GM12878 (cell line): ENCODE results near the gene STX8. TPM values are rescaled to one million over a fixed set of nuclear protein-coding genes. Genes with fewer than 3 reads are reported as not detected.

Experiments
- ATAC-seq: fragments of 200-7000 bp; cut with Tn5 transposase; 3 replicates; pipeline ENCODE4 v1.9.1; 2020; ENCODE audit warnings: mild to moderate bottlenecking, moderate library complexity
- BruUV-seq: library from RNA; stranded (reverse); fragments of 400-500 nt; replicated peaks from 2 replicates; lab custom pipeline; 2021; lab: Mats Ljungman, UMichigan
- CTCF ChIA-PET: fragments of 300-600 bp; sonication (Branson Sonifier 250); formaldehyde crosslinking; extraction: SDS; loops from one replicate; lab custom pipeline; 2021; ENCODE audit warnings: inconsistent platforms; lab: Yijun Ruan, JAX
- POLR2A ChIA-PET: fragments of 350-600 bp; formaldehyde crosslinking; extraction: SDS; loops from one replicate; lab custom pipeline; 2021; ENCODE audit warnings: inconsistent platforms; lab: Charles Lee
- RAD21 ChIA-PET: fragments of 300-600 bp; sonication (Branson Sonifier 250); formaldehyde crosslinking; loops from one replicate; lab custom pipeline; 2023; ENCODE audit warnings: antibody characterized with exemption; ENCODE audit not compliant: unreplicated experiment; lab: Charles Lee
- SMC1A ChIA-PET: fragments of 300-600 bp; sonication (Branson Sonifier 250); formaldehyde crosslinking; loops from one replicate; lab custom pipeline; 2023; ENCODE audit not compliant: unreplicated experiment, uncharacterized antibody; lab: Charles Lee
- DNase-seq: peaks from one replicate; pipeline ENCODE4 v3.0.0-alpha.2; 2011; ENCODE audit warnings: low read depth, low spot score
- FAIRE-seq: peaks from 3 replicates; lab custom pipeline; 2011; peaks lifted over from hg19 to GRCh38; lab: Jason Lieb, UNC
- H2AFZ ChIP-seq: 2 replicates; pipeline ENCODE4 v1.6.0; 2011; ENCODE audit warnings: low read depth, low read length, control low read depth; ENCODE audit not compliant: control insufficient read depth
- H3K27ac ChIP-seq: 2 replicates; pipeline ENCODE4 v1.5.1; 2011; ENCODE audit warnings: control low read depth; ENCODE audit not compliant: control insufficient read depth, insufficient read depth
- H3K27me3 ChIP-seq, 2 experiments: replicated peaks in 1 of 2; 2 replicates each; pipeline versions ENCODE4 v1.6.0 to v1.6.1; 2011; ENCODE audit warnings: low read length in 1 of 2; ENCODE audit not compliant: control insufficient read depth in 2 of 2, insufficient read depth in 2 of 2
- H3K36me3 ChIP-seq, 2 experiments: 2 replicates each; pipeline ENCODE4 v1.5.1; 2011; ENCODE audit warnings: low read length in 1 of 2; ENCODE audit not compliant: control insufficient read depth in 2 of 2, insufficient read depth in 2 of 2
- H3K4me1 ChIP-seq: 2 replicates; pipeline ENCODE4 v1.6.1; 2011; ENCODE audit warnings: mild to moderate bottlenecking, low read length, moderate library complexity, mixed read lengths; ENCODE audit not compliant: control insufficient read depth, insufficient read depth
- H3K4me2 ChIP-seq: 2 replicates; pipeline ENCODE4 v1.6.0; 2011; ENCODE audit warnings: control low read depth; ENCODE audit not compliant: control insufficient read depth, insufficient read depth
- H3K4me3 ChIP-seq: fragments of 200-600 bp; sonication (generic); 2 replicates; pipeline ENCODE4 v1.5.1; 2016
- H3K79me2 ChIP-seq: 2 replicates; pipeline ENCODE4 v1.6.0; 2011; ENCODE audit warnings: low read length; ENCODE audit not compliant: control insufficient read depth, insufficient read depth
- H3K9ac ChIP-seq: 2 replicates; pipeline ENCODE4 v1.8.0; 2011; ENCODE audit warnings: low read length, control low read depth, mixed read lengths; ENCODE audit not compliant: control insufficient read depth, insufficient read depth
- H3K9me3 ChIP-seq: replicated peaks from 3 replicates; pipeline ENCODE4 v1.5.1; 2011; ENCODE audit warnings: mild to moderate bottlenecking, low read length; ENCODE audit not compliant: control insufficient read depth, insufficient read depth
- H4K20me1 ChIP-seq: 2 replicates; pipeline ENCODE4 v1.6.0; 2011; ENCODE audit not compliant: control insufficient read depth, insufficient read depth
- BHLHE40 ChIP-seq, 2 experiments: fragments of 450-650 bp in 1 of 2; IDR thresholded peaks; 2 replicates each; pipeline ENCODE4 v1.6.1; 2011 to 2017; ENCODE audit warnings: low read depth in 2 of 2, borderline replicate concordance in 1 of 2, improper control_type of control experiment in 1 of 2, low read length in 1 of 2, mild to moderate bottlenecking in 1 of 2
- CEBPB ChIP-seq, 2 experiments: fragments of 150-350 bp in 1 of 2; IDR thresholded peaks; 2 replicates each; pipeline ENCODE4 v1.6.1; 2012 to 2014; ENCODE audit warnings: low read depth in 2 of 2, low read length in 2 of 2, borderline replicate concordance in 1 of 2, inconsistent platforms in 1 of 2
- CHD2 ChIP-seq: IDR thresholded peaks from 2 replicates; pipeline ENCODE4 v1.6.1; 2011; ENCODE audit warnings: low read depth, low read length, improper control_type of control experiment, borderline replicate concordance
- EP300 ChIP-seq, 2 experiments: fragments of 150-350 bp in 1 of 2; IDR thresholded peaks; 2 replicates each; pipeline ENCODE4 v1.6.1; 2011 to 2012; ENCODE audit warnings: low read depth in 2 of 2, low read length in 2 of 2, borderline replicate concordance in 1 of 2, improper control_type of control experiment in 1 of 2, inconsistent platforms in 1 of 2; ENCODE audit not compliant: control insufficient read depth in 1 of 2
- FOXM1 ChIP-seq: IDR thresholded peaks from 2 replicates; pipeline ENCODE4 v1.6.1; 2012; ENCODE audit warnings: low read depth, mild to moderate bottlenecking, inconsistent platforms, low read length, moderate library complexity
- KLF5 ChIP-seq: fragments of 450-650 bp; IDR thresholded peaks from 2 replicates; pipeline ENCODE4 v1.6.1; 2014; ENCODE audit warnings: mild to moderate bottlenecking; ENCODE audit not compliant: partially characterized antibody
- SIN3A ChIP-seq: IDR thresholded peaks from 2 replicates; pipeline ENCODE4 v1.6.1; 2012; ENCODE audit warnings: low read depth, low read length, improper control_type of control experiment
- SMARCA5 ChIP-seq: fragments of 450-650 bp; IDR thresholded peaks from 2 replicates; pipeline ENCODE4 v1.6.1; 2017; ENCODE audit warnings: mild to moderate bottlenecking
- SRF ChIP-seq, 2 experiments: IDR thresholded peaks; 2 replicates each; pipeline ENCODE4 v1.6.1; 2011; ENCODE audit warnings: low read depth in 2 of 2, low read length in 2 of 2, mild to moderate bottlenecking in 1 of 2, moderate library complexity in 1 of 2
- ZZZ3 ChIP-seq: IDR thresholded peaks from 2 replicates; pipeline ENCODE4 v1.6.1; 2011; ENCODE audit warnings: low read depth; ENCODE audit not compliant: control insufficient read depth, insufficient read length
- WGBS: methylation state at CpG from one replicate; pipeline ENCODE4 v1.1.6; 2016; ENCODE audit warnings: low lambda C conversion rate; ENCODE audit not compliant: insufficient replicate concordance, insufficient coverage; ENCODE audit errors: missing lambda C conversion rate; 5-methylcytosine and 5-hydroxymethylcytosine counted together
- in situ Hi-C: fragments of 300-500 bp; cut with MboI; formaldehyde crosslinking; loops from 9 replicates; pipeline ENCODE4 v1.14.3; 2018; ENCODE audit warnings: mixed read lengths
- intact Hi-C: fragments of 100-400 bp; cut with micrococcal nuclease; formaldehyde crosslinking; loops from one replicate; pipeline ENCODE4 v1.14.2; 2022; ENCODE audit not compliant: unreplicated experiment
- polyA plus RNA-seq, 11 experiments: library from polyadenylated mRNA; depleted of rRNA in 4 of 11; unstranded in 6 of 11; stranded (reverse) in 5 of 11; fragments of >200 nt; fragmentation: Nextera tagmentation in 4 of 11; fragmentation: Illumina TruSeq in 1 of 11; extraction: Ambion mirVana in 4 of 11; extraction: Trizol in 1 of 11; gene quantifications; 1 replicate in 1 of 11; 2 replicates in 10 of 11; pipeline versions ENCODE4 v1.2.1 to v1.2.3, GENCODE V29; 2011 to 2016; ENCODE audit warnings: inconsistent platforms in 2 of 11, missing spikeins in 2 of 11, low read depth in 1 of 11
- total RNA-seq, 4 experiments: library from RNA; depleted of rRNA in 3 of 4; stranded (reverse); fragments of >200 nt in 3 of 4; fragmentation: Illumina TruSeq in 1 of 4; extraction: Trizol in 1 of 4; gene quantifications; 2 replicates each; pipeline versions ENCODE4 v1.2.1 to v1.2.3, GENCODE V29; 2013 to 2021
- TF ChIP-seq, protein P1 (sequence below): fragments of 450-650 bp; IDR thresholded peaks from 2 replicates; pipeline ENCODE4 v1.6.1; 2016; ENCODE audit warnings: mild to moderate bottlenecking
- TF ChIP-seq, protein P2 (sequence below): fragments of 450-650 bp; IDR thresholded peaks from 2 replicates; pipeline ENCODE4 v1.6.1; 2017; ENCODE audit warnings: mild to moderate bottlenecking, low read depth, inconsistent platforms; ENCODE audit not compliant: poor library complexity, severe bottlenecking

The STX8 gene
- total and polyA plus RNA-seq, 10 of the 15 experiments (the other 5 are each of a cell fraction or from before 2014, with no cell fraction given): 47.9 to 151 (median 72.9) TPM

DNA sequence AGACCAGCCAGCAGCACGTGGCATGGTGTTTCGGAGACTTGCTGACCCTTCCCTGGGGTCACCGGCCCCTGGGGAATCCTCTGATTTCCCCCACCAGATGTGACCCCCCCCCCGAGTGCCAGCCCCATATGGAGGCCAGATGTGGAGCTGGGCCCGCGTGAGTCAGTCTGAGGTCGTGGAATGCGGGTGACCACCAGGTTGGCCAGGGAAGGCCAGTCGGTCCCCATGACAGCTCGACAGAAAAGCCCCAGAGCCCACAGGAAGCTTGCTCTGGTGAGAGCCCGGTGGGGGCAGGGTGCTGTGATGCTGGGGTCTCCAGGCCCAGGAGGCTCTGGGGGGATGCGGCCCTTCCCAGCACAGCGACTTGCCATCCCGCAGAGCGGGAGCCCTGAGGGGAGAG, 345.3 kb downstream of the STX8 start:
- BruUV-seq: no TSS peak
- TF ChIP-seq FOXM1 (no peak), SIN3A (no peak), ZZZ3 (no peak)
- TF ChIP-seq, all 136 proteins: peak for 0
- Histone ChIP-seq H3K9ac (no peak overlapping the region), H3K36me3 (no peaks in the 10 kb centered on the region), H4K20me1 (0 out of 2 replicates have a peak, but pooled peaks cover 2% of the 10 kb centered on the region), H3K4me1 (peaks cover 4% of the 10 kb centered on the region; the same call in 1 of the 2 replicates), H3K27me3 (peaks cover 0 to 6% of the 10 kb centered on the region in 2 experiments; a peak in 1 of 4 replicates), H2AFZ (no peak overlapping the region), H3K4me3 (no peak overlapping the region), H3K79me2 (no peaks in the 10 kb centered on the region), H3K4me2 (no peak overlapping the region), H3K27ac (no peak overlapping the region), H3K9me3 (no peaks in the 10 kb centered on the region; the same call in 2 of the 3 replicates)
- no peak for FAIRE-seq
- ATAC-seq: no peak
- SMC1A ChIA-PET: no interaction called here
- 27% methylated on average over 8 of the region's 15 CpGs for WGBS
- RAD21 ChIA-PET: interaction anchor here (0.7 to 1.6 kb wide), 2 partner anchors 12 to 40 kb away, joined by 3 to 5 read pairs; no protein-coding TSS in a partner anchor
- intact Hi-C loops (no loop called here), in situ Hi-C loops (no loop called here)
- POLR2A ChIA-PET: no interaction called here
- DNase-seq: no peak
- CTCF ChIA-PET: no interaction called here

DNA sequence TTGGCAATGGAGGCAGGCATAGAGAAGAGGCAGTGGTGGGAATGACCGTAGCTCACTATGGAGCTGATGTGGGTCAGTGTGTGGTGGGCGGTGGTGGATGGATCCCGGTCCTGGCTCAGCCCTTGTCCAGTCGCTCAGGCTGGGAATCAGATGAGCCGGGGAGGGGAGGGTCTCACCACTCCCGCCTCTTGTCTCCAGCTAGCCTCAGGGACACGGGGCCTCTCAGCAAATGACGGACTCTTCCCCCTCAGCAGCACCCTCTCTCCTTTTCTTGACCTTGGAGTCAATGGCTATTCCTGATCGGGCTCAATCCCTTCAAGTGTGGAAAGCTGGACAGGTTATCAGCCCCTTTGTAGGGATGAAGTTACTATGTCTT, 345.8 kb downstream of the STX8 start:
- ChIA-PET RAD21 (no interaction called here), SMC1A (no interaction called here), POLR2A (interaction anchor here (0.5 kb wide), 1 partner anchor 216 kb away, joined by 3 read pairs; no protein-coding TSS in a partner anchor), CTCF (no interaction called here)
- Histone ChIP-seq H3K36me3 (no peaks in the 10 kb centered on the region), H3K9ac (no peak overlapping the region), H3K27ac (no peak overlapping the region), H3K4me1 (peaks cover 4% of the 10 kb centered on the region; the same call in 1 of the 2 replicates), H2AFZ (no peak overlapping the region), H3K9me3 (no peaks in the 10 kb centered on the region; the same call in 2 of the 3 replicates), H3K4me3 (no peak overlapping the region), H3K79me2 (no peaks in the 10 kb centered on the region), H4K20me1 (0 out of 2 replicates have a peak, but pooled peaks cover 2% of the 10 kb centered on the region), H3K4me2 (no peak overlapping the region), H3K27me3 (peaks cover 0 to 6% of the 10 kb centered on the region in 2 experiments; a peak in 1 of 4 replicates)
- DNase-seq: no peak
- WGBS: 16% methylated on average over 9 of the region's 9 CpGs
- no peak for ATAC-seq
- intact Hi-C loops (no loop called here), in situ Hi-C loops (no loop called here)
- no TSS peak for BruUV-seq
- FAIRE-seq: no peak
- TF ChIP-seq SRF (IDR thresholded peaks at IDR 0.05; ENCODE audit: low read depth in 2 of 2, low read length in 2 of 2): no peak
- no peak for TF ChIP-seq CHD2
- no peak for TF ChIP-seq KLF5
- TF ChIP-seq, protein P1, sequence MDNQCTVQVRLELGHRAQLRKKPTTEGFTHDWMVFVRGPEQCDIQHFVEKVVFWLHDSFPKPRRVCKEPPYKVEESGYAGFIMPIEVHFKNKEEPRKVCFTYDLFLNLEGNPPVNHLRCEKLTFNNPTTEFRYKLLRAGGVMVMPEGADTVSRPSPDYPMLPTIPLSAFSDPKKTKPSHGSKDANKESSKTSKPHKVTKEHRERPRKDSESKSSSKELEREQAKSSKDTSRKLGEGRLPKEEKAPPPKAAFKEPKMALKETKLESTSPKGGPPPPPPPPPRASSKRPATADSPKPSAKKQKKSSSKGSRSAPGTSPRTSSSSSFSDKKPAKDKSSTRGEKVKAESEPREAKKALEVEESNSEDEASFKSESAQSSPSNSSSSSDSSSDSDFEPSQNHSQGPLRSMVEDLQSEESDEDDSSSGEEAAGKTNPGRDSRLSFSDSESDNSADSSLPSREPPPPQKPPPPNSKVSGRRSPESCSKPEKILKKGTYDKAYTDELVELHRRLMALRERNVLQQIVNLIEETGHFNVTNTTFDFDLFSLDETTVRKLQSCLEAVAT: no peak
- TF ChIP-seq EP300 (IDR thresholded peaks at IDR 0.05; ENCODE audit: borderline replicate concordance in 1 of 2, control insufficient read depth in 1 of 2, low read depth in 2 of 2, low read length in 2 of 2): no peak
- TF ChIP-seq CEBPB (IDR thresholded peaks at IDR 0.05; ENCODE audit: borderline replicate concordance in 1 of 2, low read depth in 2 of 2, low read length in 2 of 2): no peak
- TF ChIP-seq, protein P2, sequence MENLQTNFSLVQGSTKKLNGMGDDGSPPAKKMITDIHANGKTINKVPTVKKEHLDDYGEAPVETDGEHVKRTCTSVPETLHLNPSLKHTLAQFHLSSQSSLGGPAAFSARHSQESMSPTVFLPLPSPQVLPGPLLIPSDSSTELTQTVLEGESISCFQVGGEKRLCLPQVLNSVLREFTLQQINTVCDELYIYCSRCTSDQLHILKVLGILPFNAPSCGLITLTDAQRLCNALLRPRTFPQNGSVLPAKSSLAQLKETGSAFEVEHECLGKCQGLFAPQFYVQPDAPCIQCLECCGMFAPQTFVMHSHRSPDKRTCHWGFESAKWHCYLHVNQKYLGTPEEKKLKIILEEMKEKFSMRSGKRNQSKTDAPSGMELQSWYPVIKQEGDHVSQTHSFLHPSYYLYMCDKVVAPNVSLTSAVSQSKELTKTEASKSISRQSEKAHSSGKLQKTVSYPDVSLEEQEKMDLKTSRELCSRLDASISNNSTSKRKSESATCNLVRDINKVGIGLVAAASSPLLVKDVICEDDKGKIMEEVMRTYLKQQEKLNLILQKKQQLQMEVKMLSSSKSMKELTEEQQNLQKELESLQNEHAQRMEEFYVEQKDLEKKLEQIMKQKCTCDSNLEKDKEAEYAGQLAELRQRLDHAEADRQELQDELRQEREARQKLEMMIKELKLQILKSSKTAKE: no peak
- no peak for TF ChIP-seq SMARCA5
- no peak for TF ChIP-seq BHLHE40 (IDR thresholded peaks at IDR 0.05; ENCODE audit: borderline replicate concordance in 1 of 2, low read depth in 2 of 2, low read length in 1 of 2)
